Kidney epithelial cell (primary cell): ENCODE data around the gene CTNNA3. TPM values are rescaled to one million over a fixed set of nuclear protein-coding genes. Genes with fewer than 3 reads are reported as not detected.

Experiments used
- DNase-seq: peaks from one replicate; pipeline ENCODE4 v3.0.0-alpha.2; 2010; ENCODE audit warnings: low read depth
- H3K27me3 ChIP-seq: 2 replicates; pipeline ENCODE4 v1.6.0; 2011; ENCODE audit warnings: low read length; ENCODE audit not compliant: control insufficient read depth, insufficient read depth
- H3K36me3 ChIP-seq: 2 replicates; pipeline ENCODE4 v1.5.1; 2011; ENCODE audit warnings: low read length; ENCODE audit not compliant: control insufficient read depth, insufficient read depth
- H3K4me3 ChIP-seq: 2 replicates; pipeline ENCODE4 v1.5.1; 2011; ENCODE audit warnings: low read depth, mild to moderate bottlenecking, control low read depth, low read length
- CTCF ChIP-seq: IDR thresholded peaks from 2 replicates; pipeline ENCODE4 v1.5.1; 2011; ENCODE audit warnings: mild to moderate bottlenecking, moderate library complexity, low read length, control low read depth, inconsistent platforms; ENCODE audit not compliant: insufficient read depth, poor library complexity, severe bottlenecking
- total RNA-seq: library from RNA; depleted of rRNA; stranded (reverse); fragments of >200 nt; gene quantifications from 2 replicates; pipeline ENCODE4 v1.2.3, GENCODE V29; 2015

CTNNA3 gene
- total RNA-seq, 1 donor from 2014 or later, result 0.79 TPM

GRCh38 chr10:67095531-67095930 is 600.5 kb downstream of the CTNNA3 start:
- Histone ChIP-seq H3K36me3 (no peaks in the 10 kb centered on the region), H3K4me3 (no peak overlapping the region), H3K27me3 (no peaks in the 10 kb centered on the region)
- no peak for DNase-seq
- no peak for TF ChIP-seq CTCF

GRCh38 chr10:67088036-67088435 is 608.0 kb downstream of the CTNNA3 start:
- no peak overlapping the region for H3K4me3 ChIP-seq
- no peaks in the 10 kb centered on the region for H3K36me3 ChIP-seq
- no peak for TF ChIP-seq CTCF
- DNase-seq, result no peak
- no peaks in the 10 kb centered on the region for H3K27me3 ChIP-seq

DNA sequence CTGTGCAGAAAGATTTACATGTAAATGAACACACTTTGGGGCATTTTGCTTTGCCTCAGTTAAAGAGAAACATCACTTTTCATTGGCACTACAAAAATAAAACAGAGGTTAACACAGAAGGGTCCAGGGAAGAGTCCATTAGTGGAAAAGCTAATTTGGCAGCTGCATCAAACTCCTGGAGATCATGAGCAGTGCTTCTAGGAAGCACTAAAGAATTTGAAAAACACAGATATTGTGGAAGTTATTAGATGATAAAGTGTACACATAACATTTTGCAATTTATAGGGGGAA is 608.9 kb downstream of the CTNNA3 start:
- no peak overlapping the region for H3K4me3 ChIP-seq
- DNase-seq, result no peak
- no peak for TF ChIP-seq CTCF
- no peaks in the 10 kb centered on the region for H3K27me3 ChIP-seq
- no peaks in the 10 kb centered on the region for H3K36me3 ChIP-seq

GRCh38 chr10:67086327-67087134 is 609.5 kb downstream of the CTNNA3 start:
- no peak for DNase-seq
- H3K36me3 ChIP-seq, result no peaks in the 10 kb centered on the region
- no peak overlapping the region for H3K4me3 ChIP-seq
- H3K27me3 ChIP-seq, result no peaks in the 10 kb centered on the region
- no peak for TF ChIP-seq CTCF

DNA sequence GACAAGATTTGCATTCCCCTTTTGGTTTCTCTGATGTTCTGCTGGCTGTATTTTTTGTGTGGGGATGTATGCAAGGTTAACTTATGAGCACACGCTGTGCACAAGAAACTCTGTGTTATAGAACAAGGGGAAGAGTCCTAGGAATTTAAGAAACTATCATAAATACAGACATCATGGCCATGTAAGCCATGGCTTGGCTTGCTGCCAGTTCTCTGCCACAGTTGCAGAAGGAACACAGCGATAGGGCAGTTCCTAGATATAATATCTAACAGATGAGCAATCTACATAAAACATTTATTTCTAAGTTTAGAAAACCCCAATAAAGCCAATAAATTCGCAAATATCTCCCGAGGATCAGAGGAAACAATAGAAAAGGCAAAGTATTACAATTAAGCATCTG is 616.9 kb downstream of the CTNNA3 start:
- no peaks in the 10 kb centered on the region for H3K27me3 ChIP-seq
- DNase-seq, result no peak

More for the DNA sequence above, 616.9 kb downstream of the CTNNA3 start:
- Histone ChIP-seq H3K4me3 (no peak overlapping the region), H3K36me3 (no peaks in the 10 kb centered on the region)
- TF ChIP-seq CTCF, result no peak
